ENCODE results near the gene SLC12A8. TPM values are rescaled to one million over a fixed set of nuclear protein-coding genes. Genes with fewer than 3 reads are reported as not detected.
A peak's percentile ranks its signal among the peaks of the same experiment; 100 is the strongest.

Gene SLC12A8
- total RNA-seq, 1 donor from 2014 or later, result 9.2 TPM

DNA sequence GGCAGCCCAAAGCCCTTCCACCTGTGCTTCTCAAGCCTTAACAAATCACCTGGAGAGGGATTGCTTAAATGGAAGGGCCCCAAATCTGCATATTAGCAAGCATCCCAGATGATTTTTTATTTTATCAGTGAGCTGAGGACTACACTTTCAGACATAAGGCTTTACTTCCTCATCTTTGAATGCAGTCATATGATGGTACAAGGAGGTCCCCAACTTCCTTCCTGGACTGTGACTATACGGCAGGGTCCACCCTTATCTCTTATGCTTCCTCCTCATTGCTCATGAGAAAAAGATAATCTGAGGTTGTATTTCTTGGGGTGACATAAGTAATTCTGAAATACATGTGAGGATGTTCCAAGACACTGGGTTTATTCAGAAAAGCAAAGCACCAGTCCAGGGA is 143.1 kb downstream of the SLC12A8 start:
- DNase-seq (ENCODE audit: low spot score, unreplicated experiment), result no peak
- H3K36me3 Mint-ChIP-seq (ENCODE audit: insufficient read depth), result no peaks in the 10 kb centered on the region
- H3K4me1 Mint-ChIP-seq (ENCODE audit: low read depth), result no peaks in the 10 kb centered on the region
- no peak for TF ChIP-seq CTCF (IDR thresholded peaks at IDR 0.05; ENCODE audit: unreplicated experiment)
- no peak overlapping the region for H3K4me3 Mint-ChIP-seq (ENCODE audit: low read depth)
- peaks cover 9% of the 10 kb centered on the region for H3K27me3 Mint-ChIP-seq
- peaks cover 4% of the 10 kb centered on the region for H3K9me3 Mint-ChIP-seq (ENCODE audit: low read depth)
- H3K27ac Mint-ChIP-seq, result no peak overlapping the region

GRCh38 chr3:125068265-125068664 is 144.3 kb downstream of the SLC12A8 start:
- no peaks in the 10 kb centered on the region for H3K36me3 Mint-ChIP-seq (ENCODE audit: insufficient read depth)
- no peak for DNase-seq (ENCODE audit: low spot score, unreplicated experiment)
- peaks cover 5% of the 10 kb centered on the region for H3K4me1 Mint-ChIP-seq (ENCODE audit: low read depth)
- H3K27ac Mint-ChIP-seq, result no peak overlapping the region
- H3K9me3 Mint-ChIP-seq (ENCODE audit: low read depth), result peaks cover 7% of the 10 kb centered on the region
- no peak for TF ChIP-seq CTCF (IDR thresholded peaks at IDR 0.05; ENCODE audit: unreplicated experiment)
- peaks cover 9% of the 10 kb centered on the region for H3K27me3 Mint-ChIP-seq
- H3K4me3 Mint-ChIP-seq (ENCODE audit: low read depth), result no peak overlapping the region

DNA sequence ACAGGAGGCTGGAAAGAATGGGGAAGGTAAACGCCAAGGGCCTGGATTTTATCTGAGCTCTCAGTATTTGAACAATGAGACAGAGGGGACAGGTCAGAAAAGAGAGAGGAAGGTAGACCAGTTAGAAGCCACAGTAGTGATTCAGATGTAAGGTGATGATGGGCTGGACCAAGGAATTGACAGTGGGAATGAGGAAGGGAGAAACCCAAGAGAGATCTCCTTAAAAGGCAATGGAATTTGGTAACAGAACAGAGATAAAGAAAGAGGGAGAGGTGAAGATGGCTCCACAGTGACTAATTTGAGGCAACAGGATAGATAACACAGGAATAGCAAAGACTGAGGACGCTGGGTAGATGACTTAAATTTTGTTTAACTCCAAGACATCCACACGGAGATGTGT is 145.3 kb downstream of the SLC12A8 start:
- no peak for TF ChIP-seq CTCF (IDR thresholded peaks at IDR 0.05; ENCODE audit: unreplicated experiment)
- peak overlapping the region; percentile 47 for H3K27ac Mint-ChIP-seq
- H3K4me3 Mint-ChIP-seq (ENCODE audit: low read depth), result no peak overlapping the region
- no peaks in the 10 kb centered on the region for H3K36me3 Mint-ChIP-seq (ENCODE audit: insufficient read depth)
- H3K27me3 Mint-ChIP-seq, result peaks cover 9% of the 10 kb centered on the region
- H3K9me3 Mint-ChIP-seq (ENCODE audit: low read depth), result peaks cover 7% of the 10 kb centered on the region
- DNase-seq (ENCODE audit: low spot score, unreplicated experiment), result no peak
- H3K4me1 Mint-ChIP-seq (ENCODE audit: low read depth), result peaks cover 15% of the 10 kb centered on the region

- TF ChIP-seq CTCF (IDR thresholded peaks at IDR 0.05; ENCODE audit: unreplicated experiment), result no peak
- peaks cover 7% of the 10 kb centered on the region for H3K9me3 Mint-ChIP-seq (ENCODE audit: low read depth)
- peaks cover 21% of the 10 kb centered on the region for H3K4me1 Mint-ChIP-seq (ENCODE audit: low read depth)
- peak; percentile 24 for DNase-seq (ENCODE audit: low spot score, unreplicated experiment)
- peak overlapping the region; percentile 6 for H3K4me3 Mint-ChIP-seq (ENCODE audit: low read depth)
- peaks cover 35% of the 10 kb centered on the region for H3K27me3 Mint-ChIP-seq
- H3K36me3 Mint-ChIP-seq (ENCODE audit: insufficient read depth), result no peaks in the 10 kb centered on the region
- H3K27ac Mint-ChIP-seq, result peak overlapping the region; percentile 46
These were observed 149.5 kb downstream of the SLC12A8 start for GRCh38 chr3:125062904-125063618.

DNA sequence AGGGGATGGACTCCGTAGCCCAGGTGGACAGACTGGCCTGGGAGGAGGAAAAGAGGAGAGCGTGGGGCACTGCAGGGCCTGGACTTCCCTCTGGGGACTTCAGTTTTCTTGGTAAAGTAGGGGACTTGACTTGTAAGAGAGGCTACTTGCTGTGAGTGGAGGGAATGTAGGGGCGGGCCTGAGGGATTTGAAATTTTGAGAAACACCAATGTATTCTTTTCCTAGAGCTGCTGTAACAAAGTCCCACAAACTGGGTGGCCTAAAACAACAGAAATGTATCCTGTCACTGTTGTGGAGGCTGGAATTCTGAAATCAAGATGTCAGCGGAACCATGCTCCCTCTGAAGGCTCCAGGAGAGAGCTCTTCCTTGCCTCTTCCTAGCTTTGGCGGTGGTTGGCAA is 150.9 kb downstream of the SLC12A8 start:
- no peak for DNase-seq (ENCODE audit: low spot score, unreplicated experiment)
- TF ChIP-seq CTCF (IDR thresholded peaks at IDR 0.05; ENCODE audit: unreplicated experiment), result no peak
- Mint-ChIP-seq H3K27me3 (peaks cover 39% of the 10 kb centered on the region), H3K27ac (peak overlapping the region; percentile 4), H3K36me3 (ENCODE audit: insufficient read depth) (no peaks in the 10 kb centered on the region), H3K4me1 (ENCODE audit: low read depth) (peaks cover 21% of the 10 kb centered on the region), H3K9me3 (ENCODE audit: low read depth) (peaks cover 7% of the 10 kb centered on the region), H3K4me3 (ENCODE audit: low read depth) (no peak overlapping the region)
